GM23338 (cell line): ENCODE results near the gene PLEKHM2.

Source experiments
- CREB1 ChIP-seq: fragments of 250-450 bp; sonication (Bioruptor Pico); IDR thresholded peaks from 2 replicates; pipeline ENCODE4 v1.5.0; 2020; ENCODE audit warnings: low read depth, mild to moderate bottlenecking, moderate library complexity
- CTCF ChIP-seq, 2 experiments: fragments of 200-600 bp in 1 of 2; sonication (generic) in 1 of 2; conservative IDR thresholded peaks; 2 replicates each; pipeline versions ENCODE4 v1.5.1 to v1.6.1; 2016 to 2017; ENCODE audit warnings: antibody characterized with exemption in 2 of 2, low read depth in 2 of 2, mild to moderate bottlenecking in 2 of 2, moderate library complexity in 1 of 2
- ETS1 ChIP-seq: IDR thresholded peaks from 2 replicates; pipeline ENCODE4 v1.6.1; 2016; ENCODE audit warnings: antibody characterized with exemption
- EZH2 ChIP-seq: fragments of 200-600 bp; sonication (generic); IDR thresholded peaks from one replicate; pipeline ENCODE4 v1.8.0; 2017; ENCODE audit warnings: antibody characterized with exemption, mild to moderate bottlenecking, low read depth; ENCODE audit not compliant: unreplicated experiment
- EZH2phosphoT487 ChIP-seq: fragments of 200-600 bp; sonication (generic); IDR thresholded peaks from one replicate; pipeline ENCODE4 v1.8.1; 2018; ENCODE audit warnings: antibody characterized with exemption; ENCODE audit not compliant: unreplicated experiment
- JUNB ChIP-seq: IDR thresholded peaks from one replicate; pipeline ENCODE4 v1.6.1; 2016; ENCODE audit warnings: antibody characterized with exemption; ENCODE audit not compliant: unreplicated experiment
- NANOG ChIP-seq: IDR thresholded peaks from 2 replicates; pipeline ENCODE4 v1.6.1; 2016; ENCODE audit warnings: antibody characterized with exemption, borderline replicate concordance
- POLR2AphosphoS5 ChIP-seq: IDR thresholded peaks from 2 replicates; pipeline ENCODE4 v1.6.1; 2016; ENCODE audit warnings: antibody characterized with exemption, low read depth
- REST ChIP-seq: IDR thresholded peaks from one replicate; pipeline ENCODE4 v1.6.1; 2018; ENCODE audit warnings: antibody characterized with exemption; ENCODE audit not compliant: unreplicated experiment
- STAT1 ChIP-seq: IDR thresholded peaks from one replicate; pipeline ENCODE4 v1.6.1; 2016; ENCODE audit warnings: antibody characterized with exemption; ENCODE audit not compliant: unreplicated experiment
- ZNF114 ChIP-seq: fragments of 250-450 bp; sonication (Bioruptor Pico); IDR thresholded peaks from 2 replicates; pipeline ENCODE4 v1.5.0; 2020; ENCODE audit warnings: mild to moderate bottlenecking, moderate library complexity
- ZNF331 ChIP-seq: fragments of 250-450 bp; sonication (Bioruptor Pico); IDR thresholded peaks from 2 replicates; pipeline ENCODE4 v1.5.0; 2020; ENCODE audit warnings: low read depth, mild to moderate bottlenecking, moderate library complexity
- ZNF462 ChIP-seq: fragments of 250-450 bp; sonication (Bioruptor Pico); IDR thresholded peaks from 2 replicates; pipeline ENCODE4 v1.5.0; 2020; ENCODE audit warnings: mild to moderate bottlenecking, moderate library complexity

GRCh38 chr1:15709226-15709625 is 25.1 kb downstream of the PLEKHM2 start:
- TF ChIP-seq EZH2 (no peak), CTCF (conservative IDR thresholded peaks at IDR 0.05; ENCODE audit: low read depth in 2 of 2) (no peak), POLR2AphosphoS5 (no peak), EZH2phosphoT487 (no peak), JUNB (no peak), ZNF331 (no peak), STAT1 (no peak), CREB1 (CRISPR knock-in tag) (no peak), REST (no peak), ZNF462 (CRISPR knock-in tag) (no peak), NANOG (no peak), ETS1 (no peak), ZNF114 (no peak)
